ENCODE data around the gene OAF.

Gene OAF

DNA sequence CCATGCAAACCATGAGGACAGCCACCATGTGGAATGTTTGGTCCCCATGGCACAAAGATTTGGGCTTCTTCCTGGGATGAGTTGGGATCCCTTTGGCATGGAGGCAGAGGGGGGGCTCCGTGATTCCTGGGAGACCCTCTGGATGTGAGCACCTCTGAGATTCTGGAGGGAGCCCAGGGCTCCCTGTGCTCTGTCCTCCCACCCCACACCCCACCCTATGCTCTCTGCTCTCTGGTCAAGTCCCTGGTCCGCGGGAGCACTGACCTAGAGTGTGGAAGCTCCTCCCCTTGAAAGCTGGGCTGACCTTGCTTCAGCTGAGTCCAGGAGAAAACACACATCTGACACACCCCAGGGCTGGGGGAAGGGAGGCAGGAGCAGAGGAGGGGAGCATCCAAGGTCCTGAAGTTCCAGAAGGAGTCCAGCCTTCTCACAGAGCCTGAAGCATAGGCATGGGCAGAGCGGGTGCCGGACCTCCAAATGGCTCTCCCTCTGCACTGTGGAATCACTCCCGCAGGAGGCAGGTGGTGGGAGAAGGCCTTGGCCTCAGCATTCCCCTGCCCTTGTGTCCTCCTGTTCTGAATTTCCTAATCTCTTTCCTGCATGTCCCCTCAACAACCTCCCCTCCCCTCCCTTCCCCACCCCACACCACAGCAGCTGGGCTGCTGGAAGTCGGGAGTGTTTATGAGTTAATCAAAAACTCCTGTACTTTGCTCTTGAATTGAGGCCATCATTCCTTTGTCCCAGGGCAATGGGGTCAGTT lies 25.7 kb upstream of the OAF start:
- Histone ChIP-seq H3K27ac (ENCODE audit: low read length) (no peak overlapping the region), H3K9me3 (ENCODE audit: insufficient read depth, low read depth, low read length) (no peaks in the 10 kb centered on the region; the same call in 1 of the 2 replicates), H3K4me1 (ENCODE audit: insufficient read depth, low read length) (peaks cover 13% of the 10 kb centered on the region; the same call in 1 of the 2 replicates), H3K27me3 (ENCODE audit: insufficient read depth, low read length) (peaks cover 46% of the 10 kb centered on the region), H3K9ac (ENCODE audit: low read depth, low read length) (no peak overlapping the region), H3K4me3 (ENCODE audit: low read length) (no peak overlapping the region), H3K36me3 (ENCODE audit: insufficient read depth, low read depth, low read length) (no peaks in the 10 kb centered on the region)

DNA sequence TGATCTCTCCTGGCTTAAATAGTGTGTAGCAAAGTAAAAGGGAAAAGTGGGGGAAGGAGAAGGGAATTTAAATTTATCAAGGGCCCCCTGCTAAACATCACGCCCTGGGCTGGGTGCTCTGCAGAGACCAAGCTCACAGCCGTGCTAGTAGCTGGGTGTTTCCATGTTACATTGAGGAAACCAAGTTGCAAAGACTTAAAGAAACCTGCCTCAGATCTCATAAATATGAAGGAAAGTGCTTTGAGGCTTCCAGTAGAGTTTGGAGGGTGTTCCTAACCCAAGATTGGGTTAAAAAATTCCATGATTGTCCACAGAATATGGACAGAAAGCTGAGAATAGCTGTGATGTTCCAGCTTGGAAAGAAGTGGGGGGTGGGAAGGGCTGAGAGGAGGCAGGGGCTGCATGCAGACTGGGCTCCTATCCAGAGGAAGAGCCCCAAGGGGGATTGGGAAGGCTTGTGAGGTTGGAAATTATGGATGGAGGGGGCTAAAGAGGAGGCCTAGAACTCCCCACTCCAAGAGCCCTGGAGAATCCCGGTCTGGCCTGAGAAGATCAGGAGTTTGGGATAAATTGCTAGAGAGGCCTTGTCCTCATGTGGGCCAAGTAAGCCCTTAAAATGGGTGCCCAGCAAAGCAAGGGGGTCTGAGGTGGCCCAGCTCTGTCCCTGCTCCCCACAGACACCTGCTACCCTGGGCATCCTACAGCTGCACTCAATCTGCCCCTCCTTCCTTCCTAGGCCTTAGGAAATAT lies 25.0 kb upstream of the OAF start:
- Histone ChIP-seq H3K9ac (ENCODE audit: low read depth, low read length) (no peak overlapping the region), H3K27me3 (ENCODE audit: insufficient read depth, low read length) (peaks cover 48% of the 10 kb centered on the region), H3K27ac (ENCODE audit: low read length) (no peak overlapping the region), H3K4me1 (ENCODE audit: insufficient read depth, low read length) (peaks cover 6% of the 10 kb centered on the region; the same call in 1 of the 2 replicates), H3K9me3 (ENCODE audit: insufficient read depth, low read depth, low read length) (no peaks in the 10 kb centered on the region; the same call in 1 of the 2 replicates), H3K36me3 (ENCODE audit: insufficient read depth, low read depth, low read length) (no peaks in the 10 kb centered on the region), H3K4me3 (ENCODE audit: low read length) (no peak overlapping the region)

DNA sequence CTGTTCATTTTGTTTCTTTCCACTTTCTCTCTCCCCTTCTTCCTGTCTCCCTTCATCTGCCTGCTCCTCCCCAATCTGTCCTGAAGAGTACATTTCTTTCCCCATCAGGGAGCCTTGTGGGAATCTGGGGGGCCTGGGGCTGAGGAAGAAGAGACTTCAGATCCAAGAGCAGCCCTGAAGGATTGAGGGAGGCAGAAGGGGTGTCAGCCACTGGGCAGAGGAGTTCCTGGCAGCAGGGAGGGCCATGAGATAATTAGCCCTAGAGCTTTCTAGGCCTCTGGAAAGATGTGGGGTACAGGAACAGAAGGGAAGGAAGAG lies 24.4 kb upstream of the OAF start:
- no peaks in the 10 kb centered on the region; the same call in 1 of the 2 replicates for H3K9me3 ChIP-seq (ENCODE audit: insufficient read depth, low read depth, low read length)
- H3K4me1 ChIP-seq (ENCODE audit: insufficient read depth, low read length): peaks cover 5% of the 10 kb centered on the region; the same call in 1 of the 2 replicates
- no peak overlapping the region for H3K9ac ChIP-seq (ENCODE audit: low read depth, low read length)
- H3K4me3 ChIP-seq (ENCODE audit: low read length): no peak overlapping the region
- H3K27ac ChIP-seq (ENCODE audit: low read length): no peak overlapping the region
- peaks cover 48% of the 10 kb centered on the region for H3K27me3 ChIP-seq (ENCODE audit: insufficient read depth, low read length)
- no peaks in the 10 kb centered on the region for H3K36me3 ChIP-seq (ENCODE audit: insufficient read depth, low read depth, low read length)

DNA sequence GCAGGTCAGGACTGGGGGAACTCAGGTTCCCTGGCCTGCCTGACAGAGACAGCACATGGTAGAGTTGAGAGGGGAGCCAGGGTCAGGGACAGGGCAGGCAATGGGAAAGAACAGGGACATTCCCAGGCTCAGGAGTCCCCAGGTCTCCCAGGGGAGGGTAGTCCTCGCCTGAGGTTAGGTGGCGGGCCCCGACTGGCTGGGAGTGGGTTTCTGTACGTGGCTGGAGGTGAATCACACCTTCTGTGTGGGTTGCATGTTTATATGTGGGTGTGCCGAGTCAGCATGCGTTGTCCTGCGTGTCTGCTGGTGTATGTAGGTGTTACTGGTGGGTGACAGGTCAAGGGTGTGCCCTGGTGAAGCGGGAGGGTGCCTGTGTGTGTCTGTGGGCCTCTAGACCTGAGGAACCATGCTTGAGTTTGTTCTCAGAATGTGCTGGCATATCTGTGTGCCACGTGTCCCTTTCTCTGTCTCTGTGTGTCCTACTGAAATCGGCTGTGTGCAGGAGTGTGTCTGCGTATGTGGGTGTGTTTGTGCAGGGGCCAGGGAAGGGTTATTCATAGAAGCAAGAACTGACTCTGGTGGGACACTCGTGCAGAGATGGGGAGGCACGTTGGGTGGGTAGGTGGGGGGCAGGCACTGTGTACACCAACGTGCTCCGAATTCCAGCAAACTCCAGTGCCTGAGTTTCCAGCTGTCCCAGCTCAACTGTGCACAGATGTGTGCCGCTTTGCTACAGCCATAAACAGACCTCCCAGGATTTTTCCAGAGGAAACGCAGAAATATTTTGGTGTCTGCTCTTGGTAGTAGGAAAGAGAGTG lies 23.8 kb upstream of the OAF start:
- Histone ChIP-seq H3K9ac (ENCODE audit: low read depth, low read length) (no peak overlapping the region), H3K27me3 (ENCODE audit: insufficient read depth, low read length) (peaks cover 44% of the 10 kb centered on the region)

DNA sequence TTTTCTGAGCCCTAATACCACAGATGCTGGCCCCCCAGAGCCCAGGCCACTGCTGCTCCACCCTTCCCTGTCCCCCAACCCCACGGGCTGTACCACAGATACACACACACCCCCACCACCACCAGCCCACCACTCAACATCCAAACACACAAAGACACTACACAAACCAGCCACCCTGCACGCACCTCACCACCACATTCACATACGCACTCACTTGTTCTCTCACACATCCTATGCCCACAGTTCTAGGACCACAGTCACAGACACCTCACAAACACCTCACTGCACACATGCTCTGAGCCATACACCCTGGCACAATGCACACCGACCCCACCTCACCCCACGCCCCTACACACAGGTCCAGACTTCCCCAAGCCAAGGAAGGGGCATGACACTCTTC lies 22.5 kb upstream of the OAF start:
- H3K4me1 ChIP-seq (ENCODE audit: insufficient read depth, low read length): peaks cover 5% of the 10 kb centered on the region; the same call in 1 of the 2 replicates
- no peak overlapping the region for H3K9ac ChIP-seq (ENCODE audit: low read depth, low read length)
- H3K4me3 ChIP-seq (ENCODE audit: low read length): no peak overlapping the region
- H3K9me3 ChIP-seq (ENCODE audit: insufficient read depth, low read depth, low read length): no peaks in the 10 kb centered on the region; the same call in 1 of the 2 replicates
- H3K27me3 ChIP-seq (ENCODE audit: insufficient read depth, low read length): peaks cover 34% of the 10 kb centered on the region
- no peak overlapping the region for H3K27ac ChIP-seq (ENCODE audit: low read length)
- no peaks in the 10 kb centered on the region for H3K36me3 ChIP-seq (ENCODE audit: insufficient read depth, low read depth, low read length)

More for the DNA sequence above, 23.8 kb upstream of the OAF start:
- Histone ChIP-seq H3K4me1 (ENCODE audit: insufficient read depth, low read length) (peaks cover 5% of the 10 kb centered on the region; the same call in 1 of the 2 replicates), H3K4me3 (ENCODE audit: low read length) (no peak overlapping the region), H3K36me3 (ENCODE audit: insufficient read depth, low read depth, low read length) (no peaks in the 10 kb centered on the region), H3K9me3 (ENCODE audit: insufficient read depth, low read depth, low read length) (no peaks in the 10 kb centered on the region; the same call in 1 of the 2 replicates), H3K27ac (ENCODE audit: low read length) (no peak overlapping the region)

DNA sequence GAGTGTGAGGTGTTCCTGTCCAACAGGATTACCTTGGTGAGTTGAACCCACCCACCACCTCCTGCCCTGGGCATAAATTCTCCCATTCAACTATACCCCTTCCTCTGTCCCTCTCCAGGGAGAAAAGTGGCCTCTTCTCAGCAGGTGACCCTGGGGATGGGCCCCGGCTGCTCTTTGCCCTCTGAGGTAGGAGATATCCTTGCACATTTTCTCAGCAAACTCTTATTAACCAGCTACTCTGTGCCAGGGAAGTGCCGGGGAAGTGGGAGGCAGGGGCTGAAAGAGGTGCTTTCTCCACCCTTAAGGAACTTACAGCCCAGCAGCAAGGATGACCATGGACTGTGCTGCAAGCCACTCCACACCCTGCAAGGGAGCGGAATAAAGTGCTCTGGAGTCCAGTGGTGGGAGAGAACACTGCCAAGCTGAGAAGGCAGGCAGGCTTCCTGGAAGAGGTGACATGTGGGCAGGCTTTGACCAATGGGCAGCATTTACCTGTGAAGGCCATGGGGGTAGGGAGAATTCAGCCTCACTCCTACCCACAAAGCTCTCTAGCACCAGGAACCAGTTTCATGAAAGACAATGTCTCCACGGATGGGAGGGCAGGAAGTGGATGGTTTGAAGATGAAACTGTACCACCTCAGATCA lies 21.9 kb upstream of the OAF start:
- no peak overlapping the region for H3K9ac ChIP-seq (ENCODE audit: low read depth, low read length)
- H3K4me1 ChIP-seq (ENCODE audit: insufficient read depth, low read length): peaks cover 5% of the 10 kb centered on the region; the same call in 1 of the 2 replicates
- H3K4me3 ChIP-seq (ENCODE audit: low read length): no peak overlapping the region
- no peak overlapping the region for H3K27ac ChIP-seq (ENCODE audit: low read length)
- no peaks in the 10 kb centered on the region; the same call in 1 of the 2 replicates for H3K9me3 ChIP-seq (ENCODE audit: insufficient read depth, low read depth, low read length)
- no peaks in the 10 kb centered on the region for H3K36me3 ChIP-seq (ENCODE audit: insufficient read depth, low read depth, low read length)
- peaks cover 28% of the 10 kb centered on the region for H3K27me3 ChIP-seq (ENCODE audit: insufficient read depth, low read length)

DNA sequence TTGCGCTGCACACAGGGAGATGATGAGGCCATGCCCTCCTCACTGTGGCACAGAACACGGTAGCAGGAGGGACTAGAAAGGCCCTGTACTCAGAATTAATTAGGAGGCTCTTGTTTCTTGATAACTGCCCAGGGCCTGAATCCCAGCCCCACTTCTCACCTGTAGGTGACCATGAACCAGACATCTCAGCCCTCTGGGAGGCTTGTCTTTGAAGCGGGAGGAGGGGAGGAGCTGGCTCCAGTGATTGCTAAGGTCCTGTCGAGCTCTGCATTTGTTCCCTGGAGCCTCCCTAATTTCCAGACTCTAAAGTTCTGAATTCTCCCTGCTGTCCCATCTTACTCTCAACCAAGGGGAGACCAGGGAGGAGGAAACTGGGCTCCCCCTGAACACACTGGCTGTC lies 19.8 kb upstream of the OAF start:
- Histone ChIP-seq H3K27me3 (ENCODE audit: insufficient read depth, low read length) (peaks cover 39% of the 10 kb centered on the region), H3K36me3 (ENCODE audit: insufficient read depth, low read depth, low read length) (no peaks in the 10 kb centered on the region), H3K9me3 (ENCODE audit: insufficient read depth, low read depth, low read length) (no peaks in the 10 kb centered on the region; the same call in 1 of the 2 replicates)

DNA sequence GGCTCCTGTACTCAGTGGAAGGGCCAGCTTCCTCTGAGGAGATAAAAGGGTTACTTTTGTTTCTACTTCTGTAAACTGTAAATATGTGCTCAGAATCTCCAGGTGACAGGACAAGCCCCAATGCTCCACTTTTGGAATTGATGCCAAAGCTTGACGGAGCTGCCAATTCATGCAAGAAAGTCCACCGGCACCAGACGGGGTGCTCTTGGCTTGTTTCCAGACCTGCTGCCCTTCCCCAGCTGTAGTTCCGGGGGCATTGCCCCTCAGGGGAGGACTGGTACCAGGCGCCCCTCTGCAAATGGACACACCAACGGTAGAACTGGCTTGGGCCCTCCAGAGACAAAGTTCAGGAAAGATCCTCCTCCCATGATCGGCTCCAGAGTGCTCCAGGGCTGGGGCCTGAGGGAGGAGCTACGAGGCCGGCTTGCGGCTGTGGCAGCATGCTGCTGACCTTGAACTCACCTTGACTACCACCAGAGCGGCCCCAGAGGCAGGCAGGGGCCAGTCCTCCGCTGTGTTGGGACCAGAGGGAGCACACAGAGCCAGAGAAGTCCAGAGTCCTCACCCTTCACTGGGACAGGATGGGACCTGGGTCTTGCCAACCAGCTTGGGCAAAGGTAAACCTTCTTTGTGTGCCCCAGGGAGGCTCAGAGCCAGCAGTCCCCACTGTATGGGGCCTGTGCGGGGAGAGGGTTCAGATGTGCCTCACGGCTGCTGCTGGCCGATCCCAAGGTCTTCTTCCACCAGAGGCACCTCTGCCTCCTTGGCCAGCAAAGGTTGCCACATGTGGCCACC lies 17.8 kb upstream of the OAF start:
- no peaks in the 10 kb centered on the region; the same call in 1 of the 2 replicates for H3K9me3 ChIP-seq (ENCODE audit: insufficient read depth, low read depth, low read length)
- H3K4me1 ChIP-seq (ENCODE audit: insufficient read depth, low read length): peaks cover 8% of the 10 kb centered on the region; the same call in 1 of the 2 replicates
- peaks cover 56% of the 10 kb centered on the region for H3K27me3 ChIP-seq (ENCODE audit: insufficient read depth, low read length)
- H3K9ac ChIP-seq (ENCODE audit: low read depth, low read length): no peak overlapping the region
- H3K4me3 ChIP-seq (ENCODE audit: low read length): no peak overlapping the region
- no peaks in the 10 kb centered on the region for H3K36me3 ChIP-seq (ENCODE audit: insufficient read depth, low read depth, low read length)
- H3K27ac ChIP-seq (ENCODE audit: low read length): no peak overlapping the region

More for the DNA sequence above, 19.8 kb upstream of the OAF start:
- H3K4me3 ChIP-seq (ENCODE audit: low read length): no peak overlapping the region
- no peak overlapping the region for H3K9ac ChIP-seq (ENCODE audit: low read depth, low read length)
- no peak overlapping the region for H3K27ac ChIP-seq (ENCODE audit: low read length)
- peaks cover 5% of the 10 kb centered on the region; the same call in 1 of the 2 replicates for H3K4me1 ChIP-seq (ENCODE audit: insufficient read depth, low read length)

DNA sequence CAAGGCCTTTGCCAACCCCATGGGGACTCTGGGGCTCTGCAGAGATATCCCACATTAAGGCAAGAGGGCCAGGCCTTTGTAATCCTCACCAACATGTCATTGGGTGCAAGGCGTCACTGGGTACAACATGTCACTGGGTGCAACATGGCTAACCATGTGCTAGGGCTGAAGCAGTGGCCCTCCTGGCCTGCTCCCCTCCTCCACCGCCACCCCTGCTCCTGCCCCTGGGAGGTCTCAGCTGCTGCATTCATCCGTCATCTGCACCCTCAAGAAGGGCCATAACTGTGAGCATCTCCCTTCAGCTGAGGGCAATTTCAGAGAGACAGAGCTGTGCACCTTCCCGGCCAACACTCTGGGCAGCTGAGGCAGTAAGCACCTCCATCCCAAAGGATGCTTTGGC lies 16.7 kb upstream of the OAF start:
- H3K36me3 ChIP-seq (ENCODE audit: insufficient read depth, low read depth, low read length): no peaks in the 10 kb centered on the region
- no peaks in the 10 kb centered on the region; the same call in 1 of the 2 replicates for H3K9me3 ChIP-seq (ENCODE audit: insufficient read depth, low read depth, low read length)
- H3K4me3 ChIP-seq (ENCODE audit: low read length): no peak overlapping the region
- H3K9ac ChIP-seq (ENCODE audit: low read depth, low read length): no peak overlapping the region
- H3K4me1 ChIP-seq (ENCODE audit: insufficient read depth, low read length): peaks cover 12% of the 10 kb centered on the region; the same call in 1 of the 2 replicates
- H3K27me3 ChIP-seq (ENCODE audit: insufficient read depth, low read length): peaks cover 68% of the 10 kb centered on the region
- no peak overlapping the region for H3K27ac ChIP-seq (ENCODE audit: low read length)

DNA sequence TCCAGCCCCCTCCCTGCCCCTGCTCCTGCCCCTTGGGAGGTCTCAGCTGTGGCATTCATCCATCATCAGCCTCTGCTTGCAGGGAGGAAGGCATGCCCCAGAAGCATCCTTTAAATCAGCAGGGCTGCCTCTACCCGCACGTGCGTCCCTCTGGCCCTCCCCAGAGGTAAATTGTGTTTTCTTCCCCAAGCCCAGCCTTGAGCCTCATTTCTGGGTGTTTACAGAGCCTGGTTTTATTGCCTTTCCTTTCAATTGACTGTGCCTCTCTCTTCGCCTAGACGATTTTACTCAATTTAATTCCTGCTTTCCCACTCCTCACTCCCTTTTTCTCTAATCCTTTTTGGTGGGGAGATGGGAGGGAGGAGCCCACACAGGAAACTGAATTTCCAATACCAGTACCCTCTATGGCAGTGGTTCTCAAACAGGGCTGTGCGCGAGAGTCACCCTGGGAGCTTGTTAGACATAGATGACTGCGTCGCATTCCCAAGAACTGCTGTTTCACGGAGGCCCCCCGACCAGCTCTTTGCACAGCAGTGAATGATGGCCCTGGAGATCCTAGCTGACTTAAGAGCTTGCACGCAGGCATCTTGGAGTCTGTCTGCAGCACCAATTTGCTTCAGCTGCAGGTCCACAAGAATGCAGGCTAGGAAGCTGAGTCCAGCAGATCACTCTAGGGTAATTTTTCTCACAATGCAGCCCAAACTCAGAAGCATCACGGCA lies 15.1 kb upstream of the OAF start:
- Histone ChIP-seq H3K4me1 (ENCODE audit: insufficient read depth, low read length) (peaks cover 12% of the 10 kb centered on the region; the same call in 1 of the 2 replicates), H3K27me3 (ENCODE audit: insufficient read depth, low read length) (peaks cover 74% of the 10 kb centered on the region), H3K36me3 (ENCODE audit: insufficient read depth, low read depth, low read length) (no peaks in the 10 kb centered on the region), H3K9ac (ENCODE audit: low read depth, low read length) (no peak overlapping the region), H3K9me3 (ENCODE audit: insufficient read depth, low read depth, low read length) (no peaks in the 10 kb centered on the region), H3K27ac (ENCODE audit: low read length) (no peak overlapping the region), H3K4me3 (ENCODE audit: low read length) (no peak overlapping the region)
